ENCODE results near the gene ADARB2. TPM values are rescaled to one million over a fixed set of nuclear protein-coding genes. Genes with fewer than 3 reads are reported as not detected.

Gene ADARB2
- total and polyA plus RNA-seq, 5 donors from 2014 or later, result 0.27 to 2.9 (median 0.69) TPM; not detected in 1

GRCh38 chr10:1557081-1557480 is 180.2 kb downstream of the ADARB2 start:
- Histone ChIP-seq H3K36me3 (ENCODE audit: control insufficient read depth, insufficient read depth, low read length) (no peaks in the 10 kb centered on the region), H3K9me3 (ENCODE audit: control insufficient read depth in 2 of 2, low read length in 2 of 2) (no peaks in the 10 kb centered on the region), H3K4me1 (ENCODE audit: control insufficient read depth, insufficient read depth, low read length, poor library complexity, severe bottlenecking) (no peaks in the 10 kb centered on the region), H3K27ac (ENCODE audit: insufficient read depth, low read length, poor library complexity, severe bottlenecking) (no peak overlapping the region), H3K27me3 (ENCODE audit: control insufficient read depth, insufficient read depth, low read length) (no peaks in the 10 kb centered on the region), H3K4me3 (ENCODE audit: low read depth, low read length) (no peak overlapping the region)
- DNase-seq (no peak), ATAC-seq (ENCODE audit: low read depth in 2 of 2) (no peak)
- H3K36me3 Mint-ChIP-seq, result no peaks in the 10 kb centered on the region
- no peaks in the 10 kb centered on the region for H3K9me3 Mint-ChIP-seq
- H3K27me3 Mint-ChIP-seq, result no peaks in the 10 kb centered on the region
- H3K4me1 Mint-ChIP-seq, result no peaks in the 10 kb centered on the region
- H3K4me3 Mint-ChIP-seq, result no peak overlapping the region
- H3K27ac Mint-ChIP-seq, result no peak overlapping the region

- Histone ChIP-seq H3K27me3 (ENCODE audit: control insufficient read depth, insufficient read depth, low read length) (no peaks in the 10 kb centered on the region), H3K4me1 (ENCODE audit: control insufficient read depth, insufficient read depth, low read length, poor library complexity, severe bottlenecking) (no peaks in the 10 kb centered on the region), H3K27ac (ENCODE audit: insufficient read depth, low read length, poor library complexity, severe bottlenecking) (no peak overlapping the region), H3K4me3 (ENCODE audit: low read depth, low read length) (no peak overlapping the region), H3K9me3 (ENCODE audit: control insufficient read depth in 2 of 2, low read length in 2 of 2) (no peaks in the 10 kb centered on the region), H3K36me3 (ENCODE audit: control insufficient read depth, insufficient read depth, low read length) (no peaks in the 10 kb centered on the region)
- ATAC-seq (ENCODE audit: low read depth in 2 of 2) (no peak), DNase-seq (no peak)
- Mint-ChIP-seq H3K4me3 (no peak overlapping the region), H3K27ac (no peak overlapping the region), H3K36me3 (no peaks in the 10 kb centered on the region), H3K27me3 (no peaks in the 10 kb centered on the region), H3K9me3 (no peaks in the 10 kb centered on the region), H3K4me1 (no peaks in the 10 kb centered on the region)
Observed at GRCh38 chr10:1556496-1556895, 180.8 kb downstream of the ADARB2 start.

GRCh38 chr10:1553951-1554350 is 183.4 kb downstream of the ADARB2 start:
- no peaks in the 10 kb centered on the region for H3K27me3 ChIP-seq (ENCODE audit: control insufficient read depth, insufficient read depth, low read length)
- no peaks in the 10 kb centered on the region for H3K9me3 ChIP-seq (ENCODE audit: control insufficient read depth in 2 of 2, low read length in 2 of 2)
- no peaks in the 10 kb centered on the region for H3K4me1 ChIP-seq (ENCODE audit: control insufficient read depth, insufficient read depth, low read length, poor library complexity, severe bottlenecking)
- Mint-ChIP-seq H3K9me3 (no peaks in the 10 kb centered on the region), H3K27me3 (no peaks in the 10 kb centered on the region), H3K36me3 (no peaks in the 10 kb centered on the region), H3K4me1 (no peaks in the 10 kb centered on the region), H3K27ac (peak overlapping the region in 1 of 3 donors; percentile 60), H3K4me3 (no peak overlapping the region)
- H3K27ac ChIP-seq (ENCODE audit: insufficient read depth, low read length, poor library complexity, severe bottlenecking), result no peak overlapping the region
- no peaks in the 10 kb centered on the region for H3K36me3 ChIP-seq (ENCODE audit: control insufficient read depth, insufficient read depth, low read length)
- ATAC-seq (ENCODE audit: low read depth in 2 of 2) (no peak), DNase-seq (no peak)
- H3K4me3 ChIP-seq (ENCODE audit: low read depth, low read length), result no peak overlapping the region

- Histone ChIP-seq H3K4me1 (ENCODE audit: control insufficient read depth, insufficient read depth, low read length, poor library complexity, severe bottlenecking) (no peaks in the 10 kb centered on the region), H3K36me3 (ENCODE audit: control insufficient read depth, insufficient read depth, low read length) (no peaks in the 10 kb centered on the region), H3K9me3 (ENCODE audit: control insufficient read depth in 2 of 2, low read length in 2 of 2) (no peaks in the 10 kb centered on the region), H3K27me3 (ENCODE audit: control insufficient read depth, insufficient read depth, low read length) (no peaks in the 10 kb centered on the region), H3K27ac (ENCODE audit: insufficient read depth, low read length, poor library complexity, severe bottlenecking) (no peak overlapping the region), H3K4me3 (ENCODE audit: low read depth, low read length) (no peak overlapping the region)
- DNase-seq, result no peak
- no peak for ATAC-seq (ENCODE audit: low read depth in 2 of 2)
- no peaks in the 10 kb centered on the region for H3K4me1 Mint-ChIP-seq
- no peak overlapping the region for H3K4me3 Mint-ChIP-seq
- no peaks in the 10 kb centered on the region for H3K9me3 Mint-ChIP-seq
- no peak overlapping the region for H3K27ac Mint-ChIP-seq
- no peaks in the 10 kb centered on the region for H3K27me3 Mint-ChIP-seq
- no peaks in the 10 kb centered on the region for H3K36me3 Mint-ChIP-seq
Observed at GRCh38 chr10:1552881-1553670, 184.2 kb downstream of the ADARB2 start.

GRCh38 chr10:1552406-1552805 is 184.9 kb downstream of the ADARB2 start:
- H3K9me3 Mint-ChIP-seq, result no peaks in the 10 kb centered on the region
- DNase-seq, result no peak
- Histone ChIP-seq H3K4me3 (ENCODE audit: low read depth, low read length) (no peak overlapping the region), H3K27me3 (ENCODE audit: control insufficient read depth, insufficient read depth, low read length) (no peaks in the 10 kb centered on the region), H3K4me1 (ENCODE audit: control insufficient read depth, insufficient read depth, low read length, poor library complexity, severe bottlenecking) (no peaks in the 10 kb centered on the region), H3K36me3 (ENCODE audit: control insufficient read depth, insufficient read depth, low read length) (no peaks in the 10 kb centered on the region), H3K9me3 (ENCODE audit: control insufficient read depth in 2 of 2, low read length in 2 of 2) (no peaks in the 10 kb centered on the region), H3K27ac (ENCODE audit: insufficient read depth, low read length, poor library complexity, severe bottlenecking) (no peak overlapping the region)
- peak in 1 of 2 donors; percentile 28 for ATAC-seq (ENCODE audit: low read depth in 2 of 2)
- H3K27me3 Mint-ChIP-seq, result no peaks in the 10 kb centered on the region
- H3K27ac Mint-ChIP-seq, result no peak overlapping the region
- H3K36me3 Mint-ChIP-seq, result no peaks in the 10 kb centered on the region
- H3K4me1 Mint-ChIP-seq, result no peaks in the 10 kb centered on the region
- H3K4me3 Mint-ChIP-seq, result no peak overlapping the region

- no peaks in the 10 kb centered on the region for H3K36me3 ChIP-seq (ENCODE audit: control insufficient read depth, insufficient read depth, low read length)
- H3K4me1 ChIP-seq (ENCODE audit: control insufficient read depth, insufficient read depth, low read length, poor library complexity, severe bottlenecking), result no peaks in the 10 kb centered on the region
- no peak overlapping the region for H3K27ac Mint-ChIP-seq
- no peaks in the 10 kb centered on the region for H3K9me3 ChIP-seq (ENCODE audit: control insufficient read depth in 2 of 2, low read length in 2 of 2)
- ATAC-seq (ENCODE audit: low read depth in 2 of 2), result peak in 1 of 2 donors; percentile 16
- H3K4me3 Mint-ChIP-seq, result no peak overlapping the region
- H3K4me1 Mint-ChIP-seq, result no peaks in the 10 kb centered on the region
- H3K4me3 ChIP-seq (ENCODE audit: low read depth, low read length), result no peak overlapping the region
- no peaks in the 10 kb centered on the region for H3K9me3 Mint-ChIP-seq
- no peaks in the 10 kb centered on the region for H3K36me3 Mint-ChIP-seq
- no peaks in the 10 kb centered on the region for H3K27me3 Mint-ChIP-seq
- H3K27ac ChIP-seq (ENCODE audit: insufficient read depth, low read length, poor library complexity, severe bottlenecking), result no peak overlapping the region
- no peak for DNase-seq
- no peaks in the 10 kb centered on the region for H3K27me3 ChIP-seq (ENCODE audit: control insufficient read depth, insufficient read depth, low read length)
Observed at GRCh38 chr10:1551636-1552338, 185.5 kb downstream of the ADARB2 start.

- DNase-seq (no peak), ATAC-seq (ENCODE audit: low read depth in 2 of 2) (no peak)
- Mint-ChIP-seq H3K27ac (no peak overlapping the region), H3K27me3 (no peaks in the 10 kb centered on the region), H3K4me3 (no peak overlapping the region), H3K4me1 (no peaks in the 10 kb centered on the region), H3K9me3 (no peaks in the 10 kb centered on the region), H3K36me3 (no peaks in the 10 kb centered on the region)
- no peaks in the 10 kb centered on the region for H3K4me1 ChIP-seq (ENCODE audit: control insufficient read depth, insufficient read depth, low read length, poor library complexity, severe bottlenecking)
- no peak overlapping the region for H3K4me3 ChIP-seq (ENCODE audit: low read depth, low read length)
- H3K9me3 ChIP-seq (ENCODE audit: control insufficient read depth in 2 of 2, low read length in 2 of 2), result no peaks in the 10 kb centered on the region
- no peaks in the 10 kb centered on the region for H3K36me3 ChIP-seq (ENCODE audit: control insufficient read depth, insufficient read depth, low read length)
- no peak overlapping the region for H3K27ac ChIP-seq (ENCODE audit: insufficient read depth, low read length, poor library complexity, severe bottlenecking)
- no peaks in the 10 kb centered on the region for H3K27me3 ChIP-seq (ENCODE audit: control insufficient read depth, insufficient read depth, low read length)
Observed at GRCh38 chr10:1550616-1551015, 186.7 kb downstream of the ADARB2 start.

- Mint-ChIP-seq H3K9me3 (no peaks in the 10 kb centered on the region), H3K4me3 (no peak overlapping the region), H3K36me3 (no peaks in the 10 kb centered on the region), H3K4me1 (no peaks in the 10 kb centered on the region), H3K27ac (no peak overlapping the region), H3K27me3 (no peaks in the 10 kb centered on the region)
- H3K9me3 ChIP-seq (ENCODE audit: control insufficient read depth in 2 of 2, low read length in 2 of 2), result no peaks in the 10 kb centered on the region
- no peaks in the 10 kb centered on the region for H3K36me3 ChIP-seq (ENCODE audit: control insufficient read depth, insufficient read depth, low read length)
- no peaks in the 10 kb centered on the region for H3K27me3 ChIP-seq (ENCODE audit: control insufficient read depth, insufficient read depth, low read length)
- no peaks in the 10 kb centered on the region for H3K4me1 ChIP-seq (ENCODE audit: control insufficient read depth, insufficient read depth, low read length, poor library complexity, severe bottlenecking)
- no peak overlapping the region for H3K27ac ChIP-seq (ENCODE audit: insufficient read depth, low read length, poor library complexity, severe bottlenecking)
- H3K4me3 ChIP-seq (ENCODE audit: low read depth, low read length), result no peak overlapping the region
- ATAC-seq (ENCODE audit: low read depth in 2 of 2), result no peak
- peak in 1 of 3 donors; percentile 76 for DNase-seq
Observed at GRCh38 chr10:1550291-1550595, 187.1 kb downstream of the ADARB2 start.
